Fibroblast of skin of left biceps (primary cell): Measurements from ENCODE around the gene RBM47.

Source experiments
- DNase-seq, 2 experiments: peaks; one replicate each; pipeline ENCODE4 v3.0.0-alpha.2; 2013; ENCODE audit warnings: low read depth in 2 of 2

RBM47 gene

GRCh38 chr4:40490481-40490880, 139.2 kb downstream of the RBM47 start:
- no peak for DNase-seq

DNA sequence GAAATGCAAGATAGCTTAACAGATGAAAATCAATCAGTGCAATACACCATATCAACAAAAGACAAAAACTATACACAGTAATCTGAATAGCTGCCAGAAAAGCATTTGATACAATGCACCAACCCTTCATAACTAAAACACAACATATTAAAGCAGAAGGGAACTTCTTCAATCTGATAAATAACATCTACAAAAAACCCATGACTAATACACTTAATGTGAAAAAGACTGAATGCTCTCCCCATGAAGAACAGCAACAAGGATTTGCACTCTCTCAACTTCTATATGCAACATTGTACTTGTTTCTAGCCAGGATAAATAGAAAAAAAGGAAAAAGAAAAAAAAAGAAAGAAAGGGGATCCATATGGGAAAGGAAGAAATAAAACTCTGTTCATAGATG, 139.7 kb downstream of the RBM47 start:
- no peak for DNase-seq

- peak in 1 of 2 experiments; percentile 4 for DNase-seq
Measured at GRCh38 chr4:40486534-40486933, 143.1 kb downstream of the RBM47 start.

GRCh38 chr4:40484346-40485090, 145.1 kb downstream of the RBM47 start:
- DNase-seq, result no peak

- DNase-seq, result no peak
Measured at GRCh38 chr4:40482985-40483647, 146.5 kb downstream of the RBM47 start.

GRCh38 chr4:40481977-40482376, 147.7 kb downstream of the RBM47 start:
- no peak for DNase-seq

- no peak for DNase-seq
Measured at GRCh38 chr4:40480291-40480690, 149.4 kb downstream of the RBM47 start.

DNA sequence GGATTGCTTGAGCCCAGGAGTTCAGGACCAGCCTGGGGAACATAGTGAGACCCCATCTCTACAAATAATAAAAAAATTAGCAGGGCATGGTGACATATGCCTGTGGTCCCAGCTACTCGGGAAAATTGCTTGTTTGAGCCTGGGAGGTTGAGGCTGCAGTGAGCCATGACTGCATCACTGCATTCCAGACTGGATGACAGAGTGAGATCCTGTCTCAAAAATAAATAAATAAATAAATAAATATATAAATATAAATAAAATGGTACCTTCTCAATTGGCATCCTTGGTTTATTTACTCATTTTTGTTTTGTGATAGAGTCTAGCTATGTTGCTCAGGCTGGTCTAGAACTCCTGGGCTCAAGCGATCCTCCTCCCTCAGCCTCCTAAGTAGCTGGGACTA, 150.3 kb downstream of the RBM47 start:
- no peak for DNase-seq

GRCh38 chr4:40475609-40476008, 154.1 kb downstream of the RBM47 start:
- DNase-seq, result no peak

GRCh38 chr4:40473578-40474388, 155.9 kb downstream of the RBM47 start:
- no peak for DNase-seq

GRCh38 chr4:40471923-40472322, 157.7 kb downstream of the RBM47 start:
- no peak for DNase-seq

GRCh38 chr4:40466789-40467188, 162.9 kb downstream of the RBM47 start:
- DNase-seq, result no peak

GRCh38 chr4:40462326-40462725, 167.3 kb downstream of the RBM47 start:
- no peak for DNase-seq

- DNase-seq, result no peak
Measured at GRCh38 chr4:40461879-40462278, 167.8 kb downstream of the RBM47 start.

DNA sequence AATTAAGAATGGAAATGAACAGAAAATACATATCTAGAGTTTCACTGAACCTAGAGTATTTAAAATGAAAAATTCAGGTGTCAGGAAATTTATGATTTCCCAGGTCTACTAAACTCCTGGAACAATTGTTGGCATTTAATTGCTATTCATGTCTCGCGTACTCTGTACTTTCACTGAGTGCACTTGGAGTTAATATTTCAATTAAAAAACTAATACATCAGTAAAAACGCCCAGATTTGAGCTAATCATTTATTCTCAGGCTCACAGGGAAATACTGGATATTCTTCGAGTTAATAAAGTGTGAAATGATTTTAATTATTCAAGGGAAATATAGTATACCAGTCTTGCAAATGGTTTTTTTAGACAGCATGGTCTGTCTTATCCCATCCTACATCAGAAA, 168.6 kb downstream of the RBM47 start:
- no peak for DNase-seq

DNA sequence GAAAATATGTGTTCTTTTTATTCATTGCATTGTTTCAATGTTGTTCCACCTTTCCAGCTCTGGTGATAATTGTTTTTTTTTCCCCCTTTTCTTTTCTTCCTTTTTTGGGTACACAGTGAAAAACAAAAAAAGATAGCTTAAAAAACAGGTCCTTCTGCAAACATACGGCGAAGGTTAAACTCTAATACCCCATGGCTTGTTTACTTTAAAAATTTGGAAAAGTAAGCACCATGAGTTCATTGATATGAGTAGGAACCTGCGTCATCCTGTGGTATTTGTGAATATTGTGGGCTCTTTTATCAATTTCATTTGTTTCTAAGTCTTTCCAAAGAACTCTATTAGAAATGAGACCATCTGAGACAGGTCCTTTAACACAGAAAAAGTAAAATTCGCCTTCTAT, 171.0 kb downstream of the RBM47 start:
- no peak for DNase-seq

DNA sequence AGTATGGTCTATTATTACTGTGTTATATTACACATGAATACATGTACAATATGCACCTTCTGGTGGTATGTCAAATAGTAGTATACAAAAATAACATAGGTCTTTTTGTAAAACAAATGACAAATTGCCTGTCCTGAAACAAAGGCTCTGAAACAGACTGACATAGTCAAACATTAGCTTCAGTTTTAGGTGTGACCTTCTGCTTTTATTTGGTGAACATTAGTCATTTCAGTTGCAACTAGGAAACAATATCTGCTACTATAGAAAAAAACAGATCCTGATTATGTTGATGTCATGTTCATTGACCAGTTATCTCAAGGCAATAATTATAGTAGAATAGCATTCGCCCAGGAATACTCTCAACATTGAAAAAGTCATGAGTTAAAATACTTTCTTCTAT, 171.6 kb downstream of the RBM47 start:
- no peak for DNase-seq

GRCh38 chr4:40455340-40455902, 174.2 kb downstream of the RBM47 start:
- no peak for DNase-seq

GRCh38 chr4:40454816-40455215, 174.8 kb downstream of the RBM47 start:
- DNase-seq, result no peak

- no peak for DNase-seq
Measured at GRCh38 chr4:40453912-40454311, 175.8 kb downstream of the RBM47 start.

DNA sequence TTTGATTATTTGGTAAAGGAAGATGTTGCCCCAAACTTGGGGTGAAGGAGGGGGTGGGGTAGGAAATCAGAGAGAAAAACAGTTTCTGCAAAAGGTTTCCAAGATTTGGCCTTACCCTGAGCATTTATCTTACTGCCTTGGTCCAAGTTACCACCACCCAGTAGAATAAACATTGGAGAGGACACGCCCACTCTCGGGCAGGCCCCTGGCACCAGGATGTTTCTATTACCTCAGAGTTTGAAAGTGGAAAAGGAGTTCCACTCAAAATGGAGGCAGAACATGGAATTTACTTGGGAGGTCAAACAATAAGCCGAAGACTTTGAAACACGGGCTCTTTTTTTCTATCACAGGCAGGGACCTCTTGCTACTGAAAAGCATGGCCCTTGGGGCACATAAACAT, 180.8 kb downstream of the RBM47 start:
- no peak for DNase-seq

- no peak for DNase-seq
Measured at GRCh38 chr4:40446839-40447238, 182.8 kb downstream of the RBM47 start.
